ENCODE results near the gene UTP25.

UTP25 gene

GRCh38 chr1:209889077-209889418, 61.3 kb downstream of the UTP25 start:
- H3K4me2 ChIP-seq (ENCODE audit: insufficient read depth, low read length) = no peak overlapping the region

GRCh38 chr1:209890641-209891330, 63.0 kb downstream of the UTP25 start:
- TF ChIP-seq CTCF (IDR thresholded peaks at IDR 0.05; ENCODE audit: borderline replicate concordance, extremely low read depth, low read length, poor library complexity, severe bottlenecking) = no peak
- TF ChIP-seq EZH2 (IDR thresholded peaks at IDR 0.05; ENCODE audit: borderline replicate concordance, low read depth, low read length, severe bottlenecking) = no peak
- Histone ChIP-seq H3K27me3 (ENCODE audit: insufficient read depth, low read length, poor library complexity) (no peaks in the 10 kb centered on the region), H2AFZ (ENCODE audit: low read depth, low read length) (no peak overlapping the region), H3K4me1 (ENCODE audit: insufficient read depth, low read length) (no peaks in the 10 kb centered on the region), H4K20me1 (ENCODE audit: insufficient read depth, low read length) (no peaks in the 10 kb centered on the region), H3K9me3 (ENCODE audit: insufficient read depth, low read length, severe bottlenecking) (no peaks in the 10 kb centered on the region), H3K27ac (ENCODE audit: low read length) (no peak overlapping the region), H3K79me2 (ENCODE audit: insufficient read depth, low read length) (no peaks in the 10 kb centered on the region), H3K9ac (ENCODE audit: low read depth, low read length) (no peak overlapping the region), H3K4me3 (ENCODE audit: low read depth in 1 of 2, low read length in 2 of 2) (no peak overlapping the region), H3K4me2 (ENCODE audit: insufficient read depth, low read length) (no peak overlapping the region), H3K36me3 (ENCODE audit: insufficient read depth, low read length) (no peaks in the 10 kb centered on the region)
- ATAC-seq (ENCODE audit: insufficient read depth, low read depth) (no peak), DNase-seq (no peak)

More at GRCh38 chr1:209889077-209889418, 61.3 kb downstream of the UTP25 start:
- peaks cover 2% of the 10 kb centered on the region for H3K27me3 ChIP-seq (ENCODE audit: insufficient read depth, low read length, poor library complexity)
- H3K9me3 ChIP-seq (ENCODE audit: insufficient read depth, low read length, severe bottlenecking) = no peaks in the 10 kb centered on the region
- no peaks in the 10 kb centered on the region for H3K79me2 ChIP-seq (ENCODE audit: insufficient read depth, low read length)
- no peak for TF ChIP-seq EZH2 (IDR thresholded peaks at IDR 0.05; ENCODE audit: borderline replicate concordance, low read depth, low read length, severe bottlenecking)
- TF ChIP-seq CTCF (IDR thresholded peaks at IDR 0.05; ENCODE audit: borderline replicate concordance, extremely low read depth, low read length, poor library complexity, severe bottlenecking) = no peak
- DNase-seq (no peak), ATAC-seq (ENCODE audit: insufficient read depth, low read depth) (no peak)
- no peak overlapping the region for H3K4me3 ChIP-seq (ENCODE audit: low read depth in 1 of 2, low read length in 2 of 2)
- no peak overlapping the region for H3K27ac ChIP-seq (ENCODE audit: low read length)
- H2AFZ ChIP-seq (ENCODE audit: low read depth, low read length) = no peak overlapping the region
- H3K4me1 ChIP-seq (ENCODE audit: insufficient read depth, low read length) = no peaks in the 10 kb centered on the region
- no peaks in the 10 kb centered on the region for H4K20me1 ChIP-seq (ENCODE audit: insufficient read depth, low read length)
- H3K9ac ChIP-seq (ENCODE audit: low read depth, low read length) = no peak overlapping the region
- H3K36me3 ChIP-seq (ENCODE audit: insufficient read depth, low read length) = no peaks in the 10 kb centered on the region

GRCh38 chr1:209893751-209894150, 66.0 kb downstream of the UTP25 start:
- Histone ChIP-seq H3K79me2 (ENCODE audit: insufficient read depth, low read length) (no peaks in the 10 kb centered on the region), H3K27ac (ENCODE audit: low read length) (no peak overlapping the region), H2AFZ (ENCODE audit: low read depth, low read length) (no peak overlapping the region), H4K20me1 (ENCODE audit: insufficient read depth, low read length) (no peaks in the 10 kb centered on the region), H3K9me3 (ENCODE audit: insufficient read depth, low read length, severe bottlenecking) (no peaks in the 10 kb centered on the region), H3K4me1 (ENCODE audit: insufficient read depth, low read length) (no peaks in the 10 kb centered on the region), H3K4me2 (ENCODE audit: insufficient read depth, low read length) (no peak overlapping the region), H3K27me3 (ENCODE audit: insufficient read depth, low read length, poor library complexity) (no peaks in the 10 kb centered on the region), H3K36me3 (ENCODE audit: insufficient read depth, low read length) (no peaks in the 10 kb centered on the region), H3K4me3 (ENCODE audit: low read depth in 1 of 2, low read length in 2 of 2) (no peak overlapping the region), H3K9ac (ENCODE audit: low read depth, low read length) (no peak overlapping the region)
- no peak for ATAC-seq (ENCODE audit: insufficient read depth, low read depth)
- DNase-seq = no peak
- no peak for TF ChIP-seq CTCF (IDR thresholded peaks at IDR 0.05; ENCODE audit: borderline replicate concordance, extremely low read depth, low read length, poor library complexity, severe bottlenecking)
- TF ChIP-seq EZH2 (IDR thresholded peaks at IDR 0.05; ENCODE audit: borderline replicate concordance, low read depth, low read length, severe bottlenecking) = no peak

All from DND-41 (cell line).